CD4-positive, alpha-beta T cell (primary cell): Measurements from ENCODE around the gene HIP1. TPM values are rescaled to one million over a fixed set of nuclear protein-coding genes. Genes with fewer than 3 reads are reported as not detected.

Source experiments
- ATAC-seq: fragments of 200-7000 bp; cut with Tn5 transposase; one replicate; pipeline ENCODE4 v1.10.0; 2022; ENCODE audit warnings: mild to moderate bottlenecking; ENCODE audit not compliant: poor library complexity
- CTCF ChIA-PET: fragments of 350-600 bp; sonication (Branson Sonifier 250); formaldehyde crosslinking; loops from one replicate; lab custom pipeline; 2021; ENCODE audit warnings: antibody characterized with exemption, inconsistent platforms; lab: Charles Lee
- POLR2A ChIA-PET: fragments of 350-600 bp; sonication (Branson Sonifier 250); formaldehyde crosslinking; loops from one replicate; lab custom pipeline; 2021; ENCODE audit warnings: antibody characterized with exemption, inconsistent platforms; lab: Charles Lee
- DNase-seq, 14 experiments: peaks; one replicate each; pipeline ENCODE4 v3.0.0-alpha.2; 2013 to 2020; ENCODE audit warnings: mixed read lengths in 2 of 14
- H3K27ac ChIP-seq, 2 donors: one replicate each; pipeline versions ENCODE4 v1.5.1 to v1.7.0; 2013; ENCODE audit warnings: low read length in 2 of 2, low read depth in 1 of 2, mild to moderate bottlenecking in 1 of 2
- H3K27me3 ChIP-seq, 2 experiments: 1 replicate in 1 of 2; 2 replicates in 1 of 2; pipeline versions ENCODE4 v1.6.1 to v1.7.0; 2013; ENCODE audit warnings: low read length in 2 of 2, control low read depth in 1 of 2, mild to moderate bottlenecking in 1 of 2, moderate library complexity in 1 of 2; ENCODE audit not compliant: insufficient read depth in 2 of 2, control insufficient read depth in 1 of 2
- H3K36me3 ChIP-seq: one replicate; pipeline ENCODE4 v1.6.1; 2013; ENCODE audit warnings: low read length, control low read depth; ENCODE audit not compliant: insufficient read depth
- H3K4me1 ChIP-seq: one replicate; pipeline ENCODE4 v1.6.1; 2013; ENCODE audit warnings: low read length, control low read depth; ENCODE audit not compliant: insufficient read depth
- H3K4me3 ChIP-seq: one replicate; pipeline ENCODE4 v1.5.1; 2013; ENCODE audit warnings: mild to moderate bottlenecking, low read length, moderate library complexity
- H3K9me3 ChIP-seq, 2 experiments: 1 replicate in 1 of 2; 2 replicates in 1 of 2; pipeline versions ENCODE4 v1.6.1 to v1.7.0; 2013; ENCODE audit warnings: low read length in 2 of 2, mild to moderate bottlenecking in 2 of 2, control low read depth in 1 of 2, moderate library complexity in 1 of 2; ENCODE audit not compliant: control insufficient read depth in 1 of 2, insufficient read depth in 1 of 2
- H3K27ac Mint-ChIP-seq: one replicate; pipeline ENCODE4 v1.8.0; 2020; ENCODE audit warnings: mixed read lengths
- H3K27me3 Mint-ChIP-seq: one replicate; pipeline ENCODE4 v1.8.0; 2021; ENCODE audit warnings: mixed read lengths
- H3K36me3 Mint-ChIP-seq: one replicate; pipeline ENCODE4 v1.8.0; 2021; ENCODE audit warnings: low read depth, mixed read lengths
- H3K4me1 Mint-ChIP-seq: one replicate; pipeline ENCODE4 v1.8.0; 2021; ENCODE audit warnings: low read depth, mixed read lengths
- H3K4me3 Mint-ChIP-seq: one replicate; pipeline ENCODE4 v1.8.0; 2020; ENCODE audit warnings: mild to moderate bottlenecking, mixed read lengths
- H3K9me3 Mint-ChIP-seq: one replicate; pipeline ENCODE4 v1.8.0; 2020; ENCODE audit warnings: mixed read lengths
- CTCF ChIP-seq: fragments of 200-600 bp; IDR thresholded peaks from one replicate; pipeline ENCODE4 v1.8.0; 2022; ENCODE audit warnings: antibody characterized with exemption, mild to moderate bottlenecking
- intact Hi-C, 2 experiments: fragments of 100-400 bp; cut with DNase I in 1 of 2; cut with micrococcal nuclease in 1 of 2; formaldehyde crosslinking; loops; one replicate each; pipeline versions ENCODE4 v1.15.1 to v1.9.0; 2023 to 2025; cut with DNase I, micrococcal nuclease
- total RNA-seq, 174 experiments: library from RNA in 2 of 174; stranded (reverse) in 2 of 174; gene quantifications; one replicate each; pipeline ENCODE4 v1.2.3 and lab custom pipeline; 2021 to 2026

The HIP1 gene
- total RNA-seq, 2 experiments from 2014 or later: 1.5 to 1.7 TPM

DNA sequence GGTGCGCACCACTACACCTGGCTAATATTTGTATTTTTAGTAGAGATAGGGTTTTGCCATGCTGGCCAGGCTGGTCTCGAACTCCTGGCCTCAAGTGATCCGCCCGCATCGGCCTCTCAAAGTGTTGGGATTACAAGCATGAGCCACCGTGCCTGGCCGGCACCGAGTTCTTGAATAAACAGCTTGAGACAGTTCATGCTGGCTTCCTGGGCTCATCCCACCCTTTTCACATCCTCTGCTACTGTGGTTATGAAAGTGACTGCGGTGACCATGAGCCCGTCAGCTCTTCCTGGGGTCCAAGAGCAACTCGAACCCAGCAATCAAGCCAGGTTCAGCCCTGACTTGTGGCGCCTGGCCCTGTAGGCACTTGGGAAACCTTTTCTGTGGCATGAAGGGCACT lies 38.7 kb downstream of the HIP1 start:
- no peak overlapping the region for H3K27ac ChIP-seq
- Mint-ChIP-seq H3K4me1 (no peaks in the 10 kb centered on the region), H3K36me3 (no peaks in the 10 kb centered on the region), H3K27ac (no peak overlapping the region), H3K9me3 (no peaks in the 10 kb centered on the region), H3K4me3 (no peak overlapping the region), H3K27me3 (no peaks in the 10 kb centered on the region)
- no peaks in the 10 kb centered on the region for H3K27me3 ChIP-seq
- no peaks in the 10 kb centered on the region for H3K9me3 ChIP-seq
- no peaks in the 10 kb centered on the region for H3K36me3 ChIP-seq
- H3K4me3 ChIP-seq: no peak overlapping the region
- CTCF ChIA-PET: no interaction called here
- intact Hi-C loops: no loop called here
- DNase-seq (no peak), ATAC-seq (no peak)
- POLR2A ChIA-PET: no interaction called here
- no peak for TF ChIP-seq CTCF
- no peaks in the 10 kb centered on the region for H3K4me1 ChIP-seq

GRCh38 chr7:75698358-75698757 lies 40.4 kb downstream of the HIP1 start:
- ATAC-seq: no peak
- Mint-ChIP-seq H3K27me3 (no peaks in the 10 kb centered on the region), H3K4me3 (no peak overlapping the region), H3K4me1 (no peaks in the 10 kb centered on the region), H3K36me3 (no peaks in the 10 kb centered on the region), H3K9me3 (no peaks in the 10 kb centered on the region), H3K27ac (no peak overlapping the region)
- H3K9me3 ChIP-seq: no peaks in the 10 kb centered on the region
- no peaks in the 10 kb centered on the region for H3K36me3 ChIP-seq
- CTCF ChIA-PET: no interaction called here
- H3K27ac ChIP-seq: no peak overlapping the region
- H3K27me3 ChIP-seq: no peaks in the 10 kb centered on the region
- POLR2A ChIA-PET: no interaction called here
- no peak for DNase-seq
- intact Hi-C loops: no loop called here
- H3K4me3 ChIP-seq: no peak overlapping the region
- H3K4me1 ChIP-seq: no peaks in the 10 kb centered on the region
- no peak for TF ChIP-seq CTCF

DNA sequence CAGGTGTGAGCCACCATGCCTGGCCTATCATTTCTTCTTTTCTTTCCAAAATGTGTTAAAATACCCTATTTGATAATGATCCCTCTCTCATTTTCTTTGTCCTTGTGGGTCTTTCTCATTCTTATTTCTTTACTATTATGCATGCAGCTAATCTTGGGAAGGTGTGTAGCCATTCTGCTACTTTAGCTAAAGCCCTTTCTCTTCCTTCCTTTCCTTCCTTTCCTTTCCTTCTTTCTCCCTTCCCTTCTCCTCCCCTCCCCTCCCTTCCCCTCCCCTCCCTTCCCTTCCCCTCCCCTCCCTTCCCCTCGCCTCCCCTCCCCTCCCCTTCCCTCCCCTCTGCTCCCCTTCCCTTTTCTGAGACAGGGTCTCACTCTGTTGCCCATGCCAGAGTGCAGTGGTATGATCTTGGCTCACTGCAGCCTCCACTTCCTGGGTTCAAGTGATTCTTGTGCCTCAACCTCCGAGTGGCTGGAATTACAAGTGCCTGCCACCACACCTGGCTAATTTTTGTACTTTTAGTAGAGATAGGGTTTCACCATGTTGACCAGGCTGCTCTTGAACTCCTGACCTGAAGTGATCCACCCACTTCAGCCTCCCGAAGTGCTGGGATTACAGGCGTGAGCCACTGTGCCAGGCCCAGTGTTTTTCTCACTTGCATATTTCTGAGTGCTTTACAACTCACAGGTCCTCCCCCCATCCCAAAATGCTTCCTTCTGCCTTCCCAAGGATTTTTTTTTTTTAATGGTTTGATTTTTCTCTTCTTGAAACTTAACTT lies 42.3 kb downstream of the HIP1 start:
- H3K27me3 ChIP-seq: no peaks in the 10 kb centered on the region
- POLR2A ChIA-PET: no interaction called here
- no peak for DNase-seq
- H3K36me3 Mint-ChIP-seq: no peaks in the 10 kb centered on the region
- H3K27ac Mint-ChIP-seq: no peak overlapping the region
- no peaks in the 10 kb centered on the region for H3K9me3 ChIP-seq
- intact Hi-C loops: no loop called here
- no peak overlapping the region for H3K4me3 Mint-ChIP-seq
- H3K4me1 Mint-ChIP-seq: no peaks in the 10 kb centered on the region
- no peaks in the 10 kb centered on the region for H3K9me3 Mint-ChIP-seq
- ATAC-seq: no peak
- no peak overlapping the region for H3K4me3 ChIP-seq
- no peak for TF ChIP-seq CTCF
- CTCF ChIA-PET: no interaction called here
- H3K4me1 ChIP-seq: no peaks in the 10 kb centered on the region
- no peaks in the 10 kb centered on the region for H3K36me3 ChIP-seq
- H3K27me3 Mint-ChIP-seq: no peaks in the 10 kb centered on the region
- no peak overlapping the region for H3K27ac ChIP-seq
